Right atrium auricular region (tissue), 2 donors: Measurements from ENCODE around the gene LMO7. TPM values are rescaled to one million over a fixed set of nuclear protein-coding genes. Genes with fewer than 3 reads are reported as not detected.

Experiments used
- DNase-seq: peaks from one replicate; pipeline ENCODE4 v3.0.0-alpha.2; 2019; ENCODE audit warnings: low spot score
- H3K27ac ChIP-seq, 2 donors: fragments of 200-600 bp; sonication (generic); 1 replicate in 1 of 2; 2 replicates in 1 of 2; pipeline ENCODE4 v1.5.1; 2016 to 2019
- H3K27me3 ChIP-seq, 2 donors: fragments of 200-600 bp; sonication (generic); one replicate each; pipeline versions ENCODE4 v1.5.1 to v1.6.0; 2017 to 2019
- H3K36me3 ChIP-seq: fragments of 200-600 bp; sonication (generic); one replicate; pipeline ENCODE4 v1.5.1; 2016
- H3K4me1 ChIP-seq, 2 donors: fragments of 200-600 bp; sonication (generic); one replicate each; pipeline versions ENCODE4 v1.5.1 to v1.6.0; 2017 to 2019
- H3K4me3 ChIP-seq, 2 donors: fragments of 200-600 bp; sonication (generic); 1 replicate in 1 of 2; 2 replicates in 1 of 2; pipeline ENCODE4 v1.5.1; 2017 to 2019; ENCODE audit warnings: mild to moderate bottlenecking in 1 of 2, moderate library complexity in 1 of 2
- H3K9me3 ChIP-seq, 2 donors: fragments of 200-600 bp; sonication (generic); one replicate each; pipeline ENCODE4 v1.5.1; 2019
- total RNA-seq, 2 donors: library from RNA; depleted of rRNA; stranded (reverse); fragments of >200 nt; gene quantifications; one replicate each; pipeline ENCODE4 v1.1.0, GENCODE V29; 2016
- TF ChIP-seq, protein P1 (sequence below), 2 donors: fragments of 200-600 bp; sonication (generic); IDR thresholded peaks; one replicate each; pipeline ENCODE4 v1.5.1; 2019; ENCODE audit warnings: antibody characterized with exemption in 2 of 2

The LMO7 gene
- total RNA-seq, 2 donors from 2014 or later = 319 to 484 TPM

DNA sequence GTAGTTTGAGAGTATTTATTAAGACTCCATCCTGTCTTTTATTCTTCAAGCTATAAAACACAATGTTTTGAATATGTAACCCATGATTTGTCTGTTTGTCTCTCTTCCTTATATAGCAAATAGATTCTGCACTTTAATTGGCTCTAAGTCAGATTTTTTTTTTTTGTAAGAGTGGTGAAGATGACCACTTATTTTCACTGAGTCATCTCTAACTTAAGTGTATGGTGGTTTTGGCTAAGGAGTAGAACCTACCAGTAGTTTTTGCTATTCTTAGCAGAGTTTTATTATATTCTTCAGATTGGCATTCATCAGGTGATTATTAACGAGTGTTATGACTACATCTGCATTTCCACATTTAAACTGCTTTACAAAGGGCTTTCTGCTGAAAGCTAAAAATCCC, 194.7 kb downstream of the LMO7 start:
- no peak for DNase-seq
- Histone ChIP-seq H3K36me3 (peaks cover 11% of the 10 kb centered on the region), H3K4me1 (peaks cover 0 to 4% of the 10 kb centered on the region in 2 donors), H3K27ac (peak overlapping the region in 1 of 2 donors; percentile 25), H3K27me3 (no peaks in the 10 kb centered on the region), H3K9me3 (no peaks in the 10 kb centered on the region), H3K4me3 (no peak overlapping the region)
- TF ChIP-seq, protein P1, sequence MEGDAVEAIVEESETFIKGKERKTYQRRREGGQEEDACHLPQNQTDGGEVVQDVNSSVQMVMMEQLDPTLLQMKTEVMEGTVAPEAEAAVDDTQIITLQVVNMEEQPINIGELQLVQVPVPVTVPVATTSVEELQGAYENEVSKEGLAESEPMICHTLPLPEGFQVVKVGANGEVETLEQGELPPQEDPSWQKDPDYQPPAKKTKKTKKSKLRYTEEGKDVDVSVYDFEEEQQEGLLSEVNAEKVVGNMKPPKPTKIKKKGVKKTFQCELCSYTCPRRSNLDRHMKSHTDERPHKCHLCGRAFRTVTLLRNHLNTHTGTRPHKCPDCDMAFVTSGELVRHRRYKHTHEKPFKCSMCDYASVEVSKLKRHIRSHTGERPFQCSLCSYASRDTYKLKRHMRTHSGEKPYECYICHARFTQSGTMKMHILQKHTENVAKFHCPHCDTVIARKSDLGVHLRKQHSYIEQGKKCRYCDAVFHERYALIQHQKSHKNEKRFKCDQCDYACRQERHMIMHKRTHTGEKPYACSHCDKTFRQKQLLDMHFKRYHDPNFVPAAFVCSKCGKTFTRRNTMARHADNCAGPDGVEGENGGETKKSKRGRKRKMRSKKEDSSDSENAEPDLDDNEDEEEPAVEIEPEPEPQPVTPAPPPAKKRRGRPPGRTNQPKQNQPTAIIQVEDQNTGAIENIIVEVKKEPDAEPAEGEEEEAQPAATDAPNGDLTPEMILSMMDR (IDR thresholded peaks at IDR 0.05) = no peak

DNA sequence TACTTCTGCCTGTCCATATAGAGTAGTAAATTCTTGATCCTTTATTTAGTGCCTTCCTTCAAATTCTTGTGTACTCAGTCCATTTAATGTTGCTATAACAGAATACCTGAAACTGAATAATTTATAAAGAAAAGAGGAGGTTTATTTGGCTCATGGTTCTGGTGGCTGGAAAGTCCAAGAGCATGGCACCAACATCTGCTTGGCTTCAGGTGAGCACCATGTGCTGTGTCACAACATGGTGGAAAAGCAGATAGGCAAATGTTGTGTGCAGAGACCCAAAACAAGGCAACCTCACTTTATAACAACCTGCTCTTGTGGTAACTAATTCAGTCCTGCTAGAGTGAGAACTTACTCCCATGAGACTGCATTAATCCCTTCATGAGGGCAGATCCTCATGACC, 195.3 kb downstream of the LMO7 start:
- Histone ChIP-seq H3K27me3 (no peaks in the 10 kb centered on the region), H3K4me3 (no peak overlapping the region), H3K4me1 (peaks cover 0 to 4% of the 10 kb centered on the region in 2 donors), H3K27ac (no peak overlapping the region), H3K36me3 (peaks cover 15% of the 10 kb centered on the region), H3K9me3 (no peaks in the 10 kb centered on the region)
- TF ChIP-seq, protein P1 (IDR thresholded peaks at IDR 0.05) = no peak
- no peak for DNase-seq

GRCh38 chr13:75832812-75833211, 196.7 kb downstream of the LMO7 start:
- Histone ChIP-seq H3K27ac (no peak overlapping the region), H3K9me3 (no peaks in the 10 kb centered on the region), H3K4me3 (no peak overlapping the region), H3K27me3 (no peaks in the 10 kb centered on the region), H3K36me3 (peaks cover 28% of the 10 kb centered on the region), H3K4me1 (peaks cover 0 to 4% of the 10 kb centered on the region in 2 donors)
- no peak for DNase-seq
- TF ChIP-seq, protein P1 (IDR thresholded peaks at IDR 0.05) = no peak

DNA sequence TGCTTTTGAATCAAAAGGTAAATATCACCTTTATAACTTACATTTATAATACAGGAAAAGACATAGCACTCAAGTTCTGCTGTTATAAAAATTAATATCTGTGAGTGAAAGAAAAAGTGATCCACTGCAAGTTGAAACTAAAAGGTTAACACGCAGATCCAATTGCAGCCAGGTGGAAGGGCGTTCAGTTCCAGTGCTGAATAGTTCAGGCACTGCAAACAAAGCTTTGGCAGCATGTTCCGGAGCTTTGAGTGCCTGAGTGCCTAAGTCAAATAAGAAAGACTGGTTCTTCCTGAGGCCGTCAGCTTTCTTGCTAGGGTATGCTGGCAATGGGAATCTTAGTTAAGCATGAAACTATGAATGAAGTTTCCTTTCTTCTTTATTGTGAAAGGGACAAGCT, 200.3 kb downstream of the LMO7 start:
- no peaks in the 10 kb centered on the region for H3K27me3 ChIP-seq

DNA sequence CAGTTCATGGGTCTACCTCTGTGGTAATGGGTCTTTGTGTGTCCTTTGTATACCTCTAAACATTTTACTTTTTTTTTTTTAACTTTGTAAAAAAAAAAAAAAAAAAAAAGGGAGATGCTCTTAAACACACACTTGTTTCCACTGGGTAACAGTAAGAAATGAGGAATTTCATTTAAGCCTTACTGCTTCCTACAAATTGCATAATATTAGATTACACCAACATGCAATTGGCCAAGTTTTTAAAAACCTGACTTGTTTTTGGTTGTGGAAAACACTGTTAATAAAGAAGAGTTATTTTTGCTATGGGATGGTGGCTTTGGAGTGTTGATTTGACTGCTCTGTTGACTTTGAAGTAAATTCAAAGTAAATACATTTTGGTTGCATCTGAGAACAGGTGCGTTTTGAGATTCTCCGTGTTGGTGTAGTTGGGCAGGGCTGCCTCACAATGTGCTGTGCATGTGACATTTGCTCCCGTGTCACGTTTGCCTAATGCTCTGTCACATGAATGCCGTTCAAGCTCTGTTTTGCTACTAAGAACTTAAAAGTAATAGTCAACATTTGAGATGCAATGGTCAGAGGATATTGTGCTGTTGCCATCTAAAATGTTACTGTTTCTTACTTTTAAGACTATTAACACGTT, 202.4 kb downstream of the LMO7 start:
- peaks cover 76% of the 10 kb centered on the region for H3K36me3 ChIP-seq
- no peak for DNase-seq
- no peaks in the 10 kb centered on the region for H3K27me3 ChIP-seq
- no peaks in the 10 kb centered on the region for H3K9me3 ChIP-seq
- TF ChIP-seq, protein P1 (IDR thresholded peaks at IDR 0.05) = no peak
- peak overlapping the region in 1 of 2 donors; percentile 4 for H3K27ac ChIP-seq
- no peak overlapping the region for H3K4me3 ChIP-seq
- H3K4me1 ChIP-seq = peaks cover 0 to 4% of the 10 kb centered on the region in 2 donors

More for the DNA sequence above, 200.3 kb downstream of the LMO7 start:
- no peak overlapping the region for H3K4me3 ChIP-seq
- no peak overlapping the region for H3K27ac ChIP-seq
- TF ChIP-seq, protein P1 (IDR thresholded peaks at IDR 0.05) = no peak
- peaks cover 56% of the 10 kb centered on the region for H3K36me3 ChIP-seq
- no peak for DNase-seq
- no peaks in the 10 kb centered on the region for H3K9me3 ChIP-seq
- H3K4me1 ChIP-seq = peaks cover 0 to 4% of the 10 kb centered on the region in 2 donors

DNA sequence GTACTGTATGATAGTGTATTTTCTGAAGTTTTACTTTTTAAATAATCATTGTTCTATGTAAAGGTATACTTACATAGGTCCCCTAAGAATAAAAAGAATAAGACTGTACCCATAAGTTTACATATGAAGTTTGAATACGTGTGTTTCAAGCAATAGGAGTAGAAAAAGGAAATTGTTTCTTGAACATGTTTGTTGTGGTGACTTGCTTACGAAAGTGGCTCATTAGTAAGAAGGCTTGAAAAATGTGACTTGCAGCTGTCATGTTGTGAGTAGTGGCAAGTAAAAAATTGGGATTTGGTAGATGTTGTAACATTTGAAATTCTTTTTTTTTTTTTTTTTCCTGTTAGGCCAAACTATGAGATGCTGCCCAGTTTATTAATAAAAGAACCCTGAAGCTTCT, 203.3 kb downstream of the LMO7 start:
- Histone ChIP-seq H3K36me3 (peaks cover 84% of the 10 kb centered on the region), H3K27ac (no peak overlapping the region), H3K27me3 (no peaks in the 10 kb centered on the region), H3K4me1 (peaks cover 0 to 1% of the 10 kb centered on the region in 2 donors), H3K4me3 (no peak overlapping the region), H3K9me3 (no peaks in the 10 kb centered on the region)
- TF ChIP-seq, protein P1 (IDR thresholded peaks at IDR 0.05) = no peak
- DNase-seq = no peak
